ENCODE data around the gene TPTE2. TPM values are rescaled to one million over a fixed set of nuclear protein-coding genes. Genes with fewer than 3 reads are reported as not detected.

Gene TPTE2
- total and polyA plus RNA-seq, 7 experiments from 2014 or later, result 0.24 TPM; not detected in 6

DNA sequence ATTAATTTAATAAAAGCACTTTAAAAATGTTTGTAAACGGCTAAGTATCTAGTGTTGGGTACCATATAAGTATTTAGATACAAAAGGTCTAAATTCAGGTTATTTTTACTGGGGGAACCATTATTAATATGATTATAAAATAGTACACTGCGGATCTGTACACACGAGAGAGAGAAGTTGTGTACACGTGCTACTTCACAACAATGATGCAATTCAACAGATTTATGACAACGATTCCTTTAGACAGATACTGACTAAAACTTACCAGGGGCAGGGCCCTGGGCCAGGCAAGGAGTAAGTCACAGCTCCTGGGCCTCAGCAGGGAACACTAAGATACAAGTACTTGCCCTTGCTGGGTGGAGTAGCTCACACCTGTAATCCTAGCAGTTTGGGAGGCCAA is 29.1 kb upstream of the TPTE2 start:
- ChIA-PET POLR2A (interaction anchor here (0.6 kb wide), 1 partner anchor 67 kb away, joined by 3 read pairs; no protein-coding TSS in a partner anchor), CTCF (no interaction called here)
- Histone ChIP-seq H3K27me3 (ENCODE audit: control insufficient read depth in 2 of 2, insufficient read depth in 2 of 2, low read length in 2 of 2) (no peaks in the 10 kb centered on the region), H3K27ac (ENCODE audit: low read depth, low read length) (no peak overlapping the region), H3K9me3 (ENCODE audit: control insufficient read depth in 2 of 3, low read length in 3 of 3) (no peaks in the 10 kb centered on the region), H3K4me3 (ENCODE audit: low read length) (no peak overlapping the region), H3K36me3 (ENCODE audit: control insufficient read depth in 2 of 3, insufficient read depth in 3 of 3, low read length in 3 of 3) (no peaks in the 10 kb centered on the region), H3K4me1 (ENCODE audit: control insufficient read depth in 2 of 2, insufficient read depth in 2 of 2, low read length in 2 of 2) (peaks cover 6 to 17% of the 10 kb centered on the region in 2 donors)
- Mint-ChIP-seq H3K4me3 (no peak overlapping the region), H3K27ac (no peak overlapping the region), H3K4me1 (peaks cover 14 to 32% (median 25%) of the 10 kb centered on the region in 7 donors), H3K36me3 (peaks cover 0 to 5% (median 0%) of the 10 kb centered on the region in 5 donors), H3K9me3 (peaks cover 0 to 7% (median 0%) of the 10 kb centered on the region in 11 donors), H3K27me3 (peaks cover 0 to 5% (median 3%) of the 10 kb centered on the region in 5 donors)
- no peak for DNase-seq
- ATAC-seq, result no peak
- intact Hi-C loops (cut with micrococcal nuclease), result no loop called here

GRCh38 chr13:19589312-19589711 is 28.0 kb upstream of the TPTE2 start:
- Mint-ChIP-seq H3K4me3 (peak overlapping the region in 2 of 10 donors; percentile 11 to 18), H3K9me3 (peaks cover 0 to 7% (median 0%) of the 10 kb centered on the region in 11 donors), H3K36me3 (peaks cover 0 to 7% (median 0%) of the 10 kb centered on the region in 5 donors), H3K27me3 (peaks cover 0 to 5% (median 0%) of the 10 kb centered on the region in 5 donors), H3K4me1 (peaks cover 14 to 32% (median 25%) of the 10 kb centered on the region in 7 donors), H3K27ac (peak overlapping the region in 3 of 9 donors; percentile 55 to 72 (median 58))
- no peak for DNase-seq
- Histone ChIP-seq H3K36me3 (ENCODE audit: control insufficient read depth in 2 of 3, insufficient read depth in 3 of 3, low read length in 3 of 3) (no peaks in the 10 kb centered on the region), H3K4me3 (ENCODE audit: low read length) (no peak overlapping the region), H3K9me3 (ENCODE audit: control insufficient read depth in 2 of 3, low read length in 3 of 3) (no peaks in the 10 kb centered on the region), H3K27ac (ENCODE audit: low read depth, low read length) (no peak overlapping the region), H3K27me3 (ENCODE audit: control insufficient read depth in 2 of 2, insufficient read depth in 2 of 2, low read length in 2 of 2) (no peaks in the 10 kb centered on the region), H3K4me1 (ENCODE audit: control insufficient read depth in 2 of 2, insufficient read depth in 2 of 2, low read length in 2 of 2) (peaks cover 6 to 17% of the 10 kb centered on the region in 2 donors)
- intact Hi-C loops (cut with micrococcal nuclease), result no loop called here
- POLR2A ChIA-PET, result no interaction called here
- CTCF ChIA-PET, result no interaction called here
- no peak for ATAC-seq

- peak; percentile 48 for ATAC-seq
- Histone ChIP-seq H3K4me1 (ENCODE audit: control insufficient read depth in 2 of 2, insufficient read depth in 2 of 2, low read length in 2 of 2) (peaks cover 6 to 17% of the 10 kb centered on the region in 2 donors), H3K36me3 (ENCODE audit: control insufficient read depth in 2 of 3, insufficient read depth in 3 of 3, low read length in 3 of 3) (no peaks in the 10 kb centered on the region), H3K27ac (ENCODE audit: low read depth, low read length) (peak overlapping the region; percentile 31), H3K4me3 (ENCODE audit: low read length) (peak overlapping the region; percentile 36), H3K27me3 (ENCODE audit: control insufficient read depth in 2 of 2, insufficient read depth in 2 of 2, low read length in 2 of 2) (no peaks in the 10 kb centered on the region), H3K9me3 (ENCODE audit: control insufficient read depth in 2 of 3, low read length in 3 of 3) (no peaks in the 10 kb centered on the region)
- H3K36me3 Mint-ChIP-seq, result peaks cover 0 to 7% (median 0%) of the 10 kb centered on the region in 5 donors
- CTCF ChIA-PET, result no interaction called here
- intact Hi-C loops (cut with micrococcal nuclease), result loop anchor here (1.0 to 2.0 kb wide), 5 partner anchors 46 to 371 kb away; partner anchors contain the start of genes MPHOSPH8 (in 2 of the 2), PSPC1 (in 1 of the 2) and ZMYM2 (in 1 of the 2)
- H3K4me3 Mint-ChIP-seq, result peak overlapping the region; percentile 68 to 89 (median 80)
- POLR2A ChIA-PET, result interaction anchor here (3.0 kb wide), 1 partner anchor 46 kb away, joined by 11 read pairs; the partner anchor contains the start of gene MPHOSPH8
- peaks cover 14 to 32% (median 25%) of the 10 kb centered on the region in 7 donors for H3K4me1 Mint-ChIP-seq
- DNase-seq, result peak in 7 of 9 donors; percentile 14 to 58 (median 42)
- peaks cover 0 to 9% (median 0%) of the 10 kb centered on the region in 5 donors for H3K27me3 Mint-ChIP-seq
- peak overlapping the region; percentile 76 to 94 (median 86) for H3K27ac Mint-ChIP-seq
- peaks cover 0 to 20% (median 9%) of the 10 kb centered on the region in 11 donors for H3K9me3 Mint-ChIP-seq
Measured at GRCh38 chr13:19587635-19588300, 26.4 kb upstream of the TPTE2 start.

DNA sequence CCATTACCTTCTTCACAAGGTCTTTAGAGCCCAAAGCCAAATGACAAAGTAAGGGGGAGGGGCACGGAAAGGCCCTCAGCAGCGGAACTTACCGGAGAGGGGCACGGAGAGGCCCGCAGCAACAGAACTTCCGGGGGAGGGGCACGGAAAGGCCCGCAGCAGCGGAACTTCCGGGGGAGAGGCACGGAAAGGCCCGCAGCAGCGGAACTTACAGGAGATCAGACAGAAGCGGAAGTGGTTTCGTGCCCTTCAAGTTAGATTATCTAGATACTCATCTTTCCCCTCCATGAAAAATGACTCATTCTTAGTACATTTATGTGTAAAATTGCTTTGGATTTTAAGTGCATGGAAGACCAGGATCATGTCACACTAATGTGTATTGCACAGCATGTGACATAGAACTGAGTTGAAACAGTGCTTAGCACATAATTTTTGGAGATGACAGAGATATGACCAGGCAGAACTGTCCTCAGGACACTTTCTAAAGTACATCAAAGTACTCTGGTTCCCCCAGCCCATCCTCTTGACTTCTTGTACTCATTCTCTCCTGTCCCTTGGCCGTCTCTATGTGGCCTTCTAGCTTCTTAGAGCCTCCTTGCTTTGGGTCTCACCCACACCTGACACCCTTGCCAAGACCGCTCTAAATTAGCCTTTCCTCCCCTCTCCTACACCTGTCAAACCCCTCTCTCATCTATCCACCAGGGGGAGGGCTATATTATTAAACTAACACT is 25.7 kb upstream of the TPTE2 start:
- Mint-ChIP-seq H3K36me3 (peaks cover 0 to 7% (median 4%) of the 10 kb centered on the region in 5 donors), H3K4me1 (peaks cover 14 to 32% (median 25%) of the 10 kb centered on the region in 7 donors), H3K4me3 (peak overlapping the region; percentile 68 to 89 (median 80)), H3K27ac (peak overlapping the region; percentile 76 to 94 (median 86)), H3K9me3 (peaks cover 4 to 27% (median 11%) of the 10 kb centered on the region in 11 donors), H3K27me3 (peaks cover 0 to 9% (median 0%) of the 10 kb centered on the region in 5 donors)
- no peaks in the 10 kb centered on the region for H3K9me3 ChIP-seq (ENCODE audit: control insufficient read depth in 2 of 3, low read length in 3 of 3)
- ChIA-PET POLR2A (interaction anchor here (3.0 kb wide), 1 partner anchor 47 kb away, joined by 11 read pairs; the partner anchor contains the start of gene MPHOSPH8), CTCF (no interaction called here)
- H3K4me1 ChIP-seq (ENCODE audit: control insufficient read depth in 2 of 2, insufficient read depth in 2 of 2, low read length in 2 of 2), result peaks cover 6 to 17% of the 10 kb centered on the region in 2 donors
- DNase-seq (peak; percentile 23 to 81 (median 74)), ATAC-seq (peak; percentile 89)
- H3K4me3 ChIP-seq (ENCODE audit: low read length), result peak overlapping the region; percentile 37
- no peaks in the 10 kb centered on the region for H3K36me3 ChIP-seq (ENCODE audit: control insufficient read depth in 2 of 3, insufficient read depth in 3 of 3, low read length in 3 of 3)
- H3K27me3 ChIP-seq (ENCODE audit: control insufficient read depth in 2 of 2, insufficient read depth in 2 of 2, low read length in 2 of 2), result no peaks in the 10 kb centered on the region
- peak overlapping the region; percentile 31 for H3K27ac ChIP-seq (ENCODE audit: low read depth, low read length)
- intact Hi-C loops (cut with micrococcal nuclease), result loop anchor here (1.0 to 2.0 kb wide), 5 partner anchors 46 to 372 kb away; partner anchors contain the start of genes MPHOSPH8 (in 2 of the 2), PSPC1 (in 1 of the 2) and ZMYM2 (in 1 of the 2)

DNA sequence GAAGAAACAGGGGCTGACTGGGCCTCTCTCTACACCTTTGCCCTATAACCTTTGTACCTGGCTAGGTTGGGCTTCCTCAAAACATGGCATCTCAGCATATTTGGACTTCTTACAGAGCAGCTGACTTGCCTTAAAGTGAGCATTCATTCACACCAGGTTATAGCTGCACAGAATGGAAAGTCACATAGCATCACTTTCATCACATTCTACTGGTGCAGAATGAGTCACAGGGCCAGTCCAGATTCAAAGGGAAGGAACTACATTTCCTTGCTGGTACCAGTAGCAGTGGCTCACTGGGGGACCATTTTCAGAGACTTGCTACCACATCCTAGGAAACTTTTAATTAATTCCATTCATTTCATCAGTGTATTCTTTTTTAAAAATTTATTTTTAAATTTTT is 20.3 kb upstream of the TPTE2 start:
- Histone ChIP-seq H3K27me3 (ENCODE audit: control insufficient read depth in 2 of 2, insufficient read depth in 2 of 2, low read length in 2 of 2) (no peaks in the 10 kb centered on the region), H3K4me3 (ENCODE audit: low read length) (no peak overlapping the region), H3K27ac (ENCODE audit: low read depth, low read length) (no peak overlapping the region), H3K36me3 (ENCODE audit: control insufficient read depth in 2 of 3, insufficient read depth in 3 of 3, low read length in 3 of 3) (no peaks in the 10 kb centered on the region), H3K9me3 (ENCODE audit: control insufficient read depth in 2 of 3, low read length in 3 of 3) (no peaks in the 10 kb centered on the region), H3K4me1 (ENCODE audit: control insufficient read depth in 2 of 2, insufficient read depth in 2 of 2, low read length in 2 of 2) (peaks cover 0 to 5% of the 10 kb centered on the region in 2 donors)
- peaks cover 9 to 54% (median 22%) of the 10 kb centered on the region in 11 donors for H3K9me3 Mint-ChIP-seq
- peaks cover 4 to 10% (median 7%) of the 10 kb centered on the region in 7 donors for H3K4me1 Mint-ChIP-seq
- ATAC-seq, result no peak
- H3K36me3 Mint-ChIP-seq, result peaks cover 0 to 7% (median 3%) of the 10 kb centered on the region in 5 donors
- CTCF ChIA-PET, result no interaction called here
- no peak for DNase-seq
- POLR2A ChIA-PET, result interaction anchor here (0.6 kb wide), 1 partner anchor 271 kb away, joined by 3 read pairs; no protein-coding TSS in a partner anchor
- intact Hi-C loops (cut with micrococcal nuclease), result no loop called here
- H3K4me3 Mint-ChIP-seq, result no peak overlapping the region
- H3K27ac Mint-ChIP-seq, result no peak overlapping the region
- peaks cover 0 to 15% (median 5%) of the 10 kb centered on the region in 5 donors for H3K27me3 Mint-ChIP-seq

DNA sequence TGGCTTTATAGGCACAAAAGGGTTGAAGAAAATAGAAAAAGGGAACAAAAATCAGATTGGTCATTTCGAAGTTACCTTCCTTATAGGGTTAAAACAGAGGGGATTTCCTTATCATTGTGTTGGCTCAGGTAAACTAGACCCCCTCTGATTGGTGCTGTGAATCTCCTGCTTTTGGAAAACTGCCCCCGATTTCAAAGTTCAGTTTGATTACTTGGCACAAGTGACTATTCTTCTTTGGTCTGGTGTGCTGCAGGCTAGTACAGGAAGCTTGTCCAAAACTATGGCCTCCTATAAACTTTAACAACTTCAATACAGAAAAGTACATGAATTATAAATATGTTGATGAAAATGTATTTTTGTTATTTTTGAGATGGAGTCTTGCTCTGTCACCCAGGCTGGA is 13.9 kb upstream of the TPTE2 start:
- peaks cover 2 to 53% (median 8%) of the 10 kb centered on the region in 11 donors for H3K9me3 Mint-ChIP-seq
- H3K36me3 Mint-ChIP-seq, result peaks cover 0 to 8% (median 0%) of the 10 kb centered on the region in 5 donors
- POLR2A ChIA-PET, result no interaction called here
- CTCF ChIA-PET, result no interaction called here
- H3K27me3 ChIP-seq (ENCODE audit: control insufficient read depth in 2 of 2, insufficient read depth in 2 of 2, low read length in 2 of 2), result no peaks in the 10 kb centered on the region
- H3K36me3 ChIP-seq (ENCODE audit: control insufficient read depth in 2 of 3, insufficient read depth in 3 of 3, low read length in 3 of 3), result no peaks in the 10 kb centered on the region
- no peak overlapping the region for H3K27ac ChIP-seq (ENCODE audit: low read depth, low read length)
- H3K4me3 Mint-ChIP-seq, result no peak overlapping the region
- no peak overlapping the region for H3K4me3 ChIP-seq (ENCODE audit: low read length)
- no peak overlapping the region for H3K27ac Mint-ChIP-seq
- H3K4me1 ChIP-seq (ENCODE audit: control insufficient read depth in 2 of 2, insufficient read depth in 2 of 2, low read length in 2 of 2), result no peaks in the 10 kb centered on the region
- intact Hi-C loops (cut with micrococcal nuclease), result no loop called here
- H3K4me1 Mint-ChIP-seq, result no peaks in the 10 kb centered on the region
- ATAC-seq (no peak), DNase-seq (no peak)
- H3K9me3 ChIP-seq (ENCODE audit: control insufficient read depth in 2 of 3, low read length in 3 of 3), result no peaks in the 10 kb centered on the region
- peaks cover 0 to 13% (median 3%) of the 10 kb centered on the region in 5 donors for H3K27me3 Mint-ChIP-seq

Data from naive thymus-derived CD4-positive, alpha-beta T cell (primary cell).